NCI-H146 treated with DMSO at 0.1 percent for 48 hours (cell line): ENCODE data around the gene ZNHIT6.
"Not testable (repeated sequence)": the region's sequence is repeated elsewhere in the genome, so short reads cannot be mapped to it uniquely, and the experiment has no call there.

Source experiments
- DNase-seq: peaks from one replicate; lab custom pipeline; 2025; ENCODE audit not compliant: unreplicated experiment; lab: John Stamatoyannopoulos, UW

Gene ZNHIT6

GRCh38 chr1:85707990-85708828, at the start of gene ZNHIT6:
Gene ZNHIT6 (minus strand): TSS chr1:85708433. CDS start chr1:85708284, 149 bp downstream.
- peak; percentile 94 for DNase-seq

GRCh38 chr1:85756864-85757263, 48.6 kb upstream of the ZNHIT6 start:
- no peak for DNase-seq

GRCh38 chr1:85748120-85748519, 39.9 kb upstream of the ZNHIT6 start:
- no peak for DNase-seq

GRCh38 chr1:85746777-85747176, 38.5 kb upstream of the ZNHIT6 start:
- no peak for DNase-seq

GRCh38 chr1:85743814-85744213, 35.6 kb upstream of the ZNHIT6 start:
- DNase-seq: no peak

GRCh38 chr1:85734931-85735330, 26.7 kb upstream of the ZNHIT6 start:
- no peak for DNase-seq

GRCh38 chr1:85718678-85719340, 10.6 kb upstream of the ZNHIT6 start:
- DNase-seq: no peak

GRCh38 chr1:85714418-85715114, 6.3 kb upstream of the ZNHIT6 start:
- DNase-seq: not testable (repeated sequence)

- DNase-seq: peak; percentile 45
These were observed 595 bp upstream of the ZNHIT6 start for GRCh38 chr1:85708829-85709227.

GRCh38 chr1:85707267-85707989, 805 bp downstream of the ZNHIT6 start:
- DNase-seq: peak; percentile 41

- DNase-seq: no peak
These were observed 2.3 kb downstream of the ZNHIT6 start for GRCh38 chr1:85705940-85706339.

GRCh38 chr1:85700422-85700821, 7.8 kb downstream of the ZNHIT6 start:
- DNase-seq: no peak

GRCh38 chr1:85697895-85698294, 10.3 kb downstream of the ZNHIT6 start:
- DNase-seq: no peak

GRCh38 chr1:85692730-85693314, 15.4 kb downstream of the ZNHIT6 start:
- no peak for DNase-seq

GRCh38 chr1:85689775-85690404, 18.3 kb downstream of the ZNHIT6 start:
- no peak for DNase-seq

- DNase-seq: no peak
These were observed 24.8 kb downstream of the ZNHIT6 start for GRCh38 chr1:85683292-85684025.

- no peak for DNase-seq
These were observed 27.1 kb downstream of the ZNHIT6 start for GRCh38 chr1:85681087-85681486.

GRCh38 chr1:85678193-85678592, 30.0 kb downstream of the ZNHIT6 start:
- DNase-seq: no peak

- no peak for DNase-seq
These were observed 30.6 kb downstream of the ZNHIT6 start for GRCh38 chr1:85677656-85678055.
